Karpas-422 (cell line): ENCODE data around the gene BRD1. TPM values are rescaled to one million over a fixed set of nuclear protein-coding genes. Genes with fewer than 3 reads are reported as not detected.
A peak's percentile ranks its signal among the peaks of the same experiment; 100 is the strongest.

Source experiments
- DNase-seq: peaks from one replicate; pipeline ENCODE4 v3.0.0-alpha.2; 2015
- H2AFZ ChIP-seq: fragments of 200-600 bp; sonication (generic); 2 replicates; pipeline ENCODE4 v1.6.1; 2014; ENCODE audit warnings: antibody characterized with exemption, low read length, mixed read lengths
- H3K27ac ChIP-seq: fragments of 200-600 bp; sonication (generic); 2 replicates; pipeline ENCODE4 v1.5.1; 2014; ENCODE audit warnings: mild to moderate bottlenecking, low read length, moderate library complexity
- H3K27me3 ChIP-seq: fragments of 200-600 bp; sonication (generic); 2 replicates; pipeline ENCODE4 v1.6.1; 2014; ENCODE audit warnings: low read length, mixed read lengths
- H3K36me3 ChIP-seq: fragments of 200-600 bp; sonication (generic); 2 replicates; pipeline ENCODE4 v1.6.1; 2014; ENCODE audit warnings: low read length, mixed read lengths; ENCODE audit not compliant: insufficient read depth
- H3K4me1 ChIP-seq: fragments of 200-600 bp; sonication (generic); 2 replicates; pipeline ENCODE4 v1.6.1; 2014; ENCODE audit warnings: mild to moderate bottlenecking, low read length, mixed read lengths
- H3K4me2 ChIP-seq: fragments of 200-600 bp; sonication (generic); 2 replicates; pipeline ENCODE4 v1.6.1; 2014; ENCODE audit warnings: low read length, low read depth, mild to moderate bottlenecking; ENCODE audit not compliant: poor library complexity, severe bottlenecking
- H3K4me3 ChIP-seq: fragments of 200-600 bp; sonication (generic); 2 replicates; pipeline ENCODE4 v1.5.1; 2014; ENCODE audit warnings: mild to moderate bottlenecking, antibody characterized with exemption, low read length, mixed read lengths
- H3K79me2 ChIP-seq: fragments of 200-600 bp; sonication (generic); 2 replicates; pipeline ENCODE4 v1.6.1; 2014; ENCODE audit warnings: mild to moderate bottlenecking, low read length, mixed read lengths
- H3K9ac ChIP-seq: fragments of 200-600 bp; sonication (generic); 2 replicates; pipeline ENCODE4 v1.6.0; 2014; ENCODE audit warnings: low read length
- H3K9me2 ChIP-seq: fragments of 200-600 bp; sonication (generic), shearing (Covaris generic); replicated peaks from 2 replicates; pipeline ENCODE4 v1.6.0; 2014; ENCODE audit warnings: mild to moderate bottlenecking, low read length, moderate library complexity; ENCODE audit not compliant: insufficient read depth
- H3K9me3 ChIP-seq: fragments of 300-700, 200-600 bp; sonication (generic); 2 replicates; pipeline ENCODE4 v1.6.1; 2014; ENCODE audit warnings: low read length, mixed read lengths
- H4K20me1 ChIP-seq: fragments of 200-600 bp; sonication (generic); 2 replicates; pipeline ENCODE4 v1.6.1; 2014; ENCODE audit warnings: mild to moderate bottlenecking, antibody characterized with exemption, low read length, low read depth; ENCODE audit not compliant: insufficient read depth
- small RNA-seq: library from RNA; depleted of rRNA; stranded (forward); fragments of <200 nt; gene quantifications from one replicate; pipeline ENCODE3, GENCODE V24; 2014
- total RNA-seq: library from RNA; depleted of rRNA; stranded (reverse); fragments of >200 nt; shearing (Covaris generic); gene quantifications from 2 replicates; pipeline ENCODE4 v1.2.3, GENCODE V29; 2014; ENCODE audit warnings: low replicate concordance; rRNA removed

The BRD1 gene
- total RNA-seq, 1 experiment from 2014 or later, result 16.0 TPM

- Histone ChIP-seq H4K20me1 (no peaks in the 10 kb centered on the region), H2AFZ (no peak overlapping the region), H3K4me3 (no peak overlapping the region), H3K9me2 (no peaks in the 10 kb centered on the region), H3K9ac (no peak overlapping the region), H3K4me2 (no peak overlapping the region), H3K27me3 (no peaks in the 10 kb centered on the region), H3K4me1 (no peaks in the 10 kb centered on the region), H3K9me3 (no peaks in the 10 kb centered on the region), H3K27ac (no peak overlapping the region), H3K36me3 (no peaks in the 10 kb centered on the region), H3K79me2 (no peaks in the 10 kb centered on the region)
- no peak for DNase-seq
Observed at GRCh38 chr22:49726022-49726681, 101.5 kb downstream of the BRD1 start.

- H3K36me3 ChIP-seq, result no peaks in the 10 kb centered on the region
- no peaks in the 10 kb centered on the region for H3K9me3 ChIP-seq
- H3K27ac ChIP-seq, result no peak overlapping the region
- no peak for DNase-seq
- H2AFZ ChIP-seq, result no peak overlapping the region
- no peak overlapping the region for H3K4me3 ChIP-seq
- no peak overlapping the region for H3K9ac ChIP-seq
- no peaks in the 10 kb centered on the region for H3K9me2 ChIP-seq
- H3K4me2 ChIP-seq, result no peak overlapping the region
- no peaks in the 10 kb centered on the region for H3K27me3 ChIP-seq
- H3K4me1 ChIP-seq, result no peaks in the 10 kb centered on the region
- no peaks in the 10 kb centered on the region for H4K20me1 ChIP-seq
- no peaks in the 10 kb centered on the region for H3K79me2 ChIP-seq
Observed at GRCh38 chr22:49725516-49725915, 102.2 kb downstream of the BRD1 start.

DNA sequence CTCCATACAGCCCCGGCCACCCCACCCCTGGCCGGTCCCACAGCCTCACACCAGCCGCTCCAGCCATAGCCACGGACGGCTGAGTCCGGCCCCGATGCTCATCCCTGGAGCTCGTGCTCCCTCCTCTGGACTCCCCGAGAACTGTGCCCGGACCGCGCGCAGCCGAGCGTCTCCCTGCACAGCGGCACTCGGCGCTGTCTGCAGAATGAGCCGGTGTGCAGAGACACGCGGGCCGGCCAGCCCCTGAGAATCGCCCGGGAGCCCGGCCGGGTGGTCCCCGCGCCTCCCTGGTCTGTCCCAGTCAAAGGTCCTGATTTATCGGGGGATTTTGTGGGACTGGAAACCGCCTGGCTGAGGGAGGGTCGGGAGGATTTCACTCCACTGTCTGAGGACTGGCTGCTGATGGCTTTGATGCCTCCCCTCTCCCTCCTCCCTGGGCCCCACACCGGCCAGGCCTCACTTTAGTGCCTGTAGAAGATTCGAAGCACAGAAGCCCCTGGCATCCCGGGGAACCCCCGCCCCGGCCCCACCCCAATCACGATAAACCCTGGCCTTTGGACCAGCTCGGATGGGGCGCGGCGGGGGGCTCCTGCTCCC is 102.7 kb downstream of the BRD1 start:
- Histone ChIP-seq H3K79me2 (no peaks in the 10 kb centered on the region), H3K9ac (no peak overlapping the region), H3K27ac (no peak overlapping the region), H3K9me2 (no peaks in the 10 kb centered on the region), H4K20me1 (no peaks in the 10 kb centered on the region), H3K36me3 (no peaks in the 10 kb centered on the region), H3K4me2 (no peak overlapping the region), H2AFZ (no peak overlapping the region), H3K4me3 (no peak overlapping the region), H3K4me1 (no peaks in the 10 kb centered on the region), H3K27me3 (no peaks in the 10 kb centered on the region), H3K9me3 (no peaks in the 10 kb centered on the region)
- peak; percentile 79 for DNase-seq

GRCh38 chr22:49724030-49724892 is 103.4 kb downstream of the BRD1 start:
- Histone ChIP-seq H3K4me2 (no peak overlapping the region), H3K4me3 (no peak overlapping the region), H4K20me1 (no peaks in the 10 kb centered on the region), H3K4me1 (no peaks in the 10 kb centered on the region), H3K27me3 (no peaks in the 10 kb centered on the region), H3K36me3 (no peaks in the 10 kb centered on the region), H3K79me2 (no peaks in the 10 kb centered on the region), H3K27ac (no peak overlapping the region), H3K9me2 (no peaks in the 10 kb centered on the region), H3K9me3 (no peaks in the 10 kb centered on the region), H2AFZ (no peak overlapping the region), H3K9ac (no peak overlapping the region)
- DNase-seq, result no peak

DNA sequence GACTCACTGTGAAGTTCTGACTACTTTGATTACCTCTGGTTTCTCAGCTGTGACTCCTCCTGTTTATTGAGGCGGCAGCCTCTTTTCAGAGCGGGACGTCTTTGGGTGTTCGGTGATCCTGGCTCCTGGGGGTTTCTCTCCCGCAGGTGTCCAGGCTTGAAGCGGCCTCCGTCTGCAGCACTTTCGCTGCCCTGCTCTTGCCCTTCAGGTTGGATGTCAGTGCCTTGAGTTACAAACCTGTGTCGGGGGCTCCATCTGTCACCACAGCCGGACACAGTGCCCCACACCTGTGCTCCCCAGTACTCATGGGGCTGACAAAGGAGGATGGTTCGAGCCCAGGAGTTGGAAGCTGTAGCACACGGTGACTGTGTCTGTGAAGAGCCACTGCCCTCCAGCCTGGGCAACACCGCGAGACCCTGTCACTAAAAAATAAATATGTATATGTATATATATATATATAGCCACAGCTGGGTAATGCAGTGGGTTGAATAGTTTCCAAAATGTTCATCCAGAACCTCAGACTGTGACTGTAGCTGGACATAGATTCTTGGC is 104.1 kb downstream of the BRD1 start:
- Histone ChIP-seq H3K4me2 (no peak overlapping the region), H2AFZ (no peak overlapping the region), H4K20me1 (no peaks in the 10 kb centered on the region), H3K79me2 (no peaks in the 10 kb centered on the region), H3K4me3 (no peak overlapping the region), H3K4me1 (no peaks in the 10 kb centered on the region), H3K27me3 (no peaks in the 10 kb centered on the region), H3K9me3 (no peaks in the 10 kb centered on the region), H3K36me3 (no peaks in the 10 kb centered on the region), H3K27ac (no peak overlapping the region), H3K9me2 (no peaks in the 10 kb centered on the region), H3K9ac (no peak overlapping the region)
- no peak for DNase-seq

Small RNA genes within 50 kb of the gene (small RNA-seq; reads per million reads assigned to genes)
- gene AL117328.1, result not detected
- gene RF00017, result not detected

Other genes with a start within 250 kb of the BRD1 start
- 22.9 and 24.6 TPM in 2 replicates for gene ZBED4, start 26.0 kb upstream of the BRD1 start, total RNA-seq
- gene ALG12, start 90.6 kb upstream of the BRD1 start, total RNA-seq, result 4.7 and 4.8 TPM in 2 replicates
- 12.7 and 34.2 TPM in 2 replicates for gene CRELD2, start 90.8 kb upstream of the BRD1 start, total RNA-seq
- gene PIM3, start 132.9 kb upstream of the BRD1 start, total RNA-seq, result 15.4 and 41.1 TPM in 2 replicates
- gene IL17REL, start 184.9 kb upstream of the BRD1 start, total RNA-seq, result not detected in 2 replicates
- not detected in 2 replicates for gene TTLL8, start 230.4 kb upstream of the BRD1 start, total RNA-seq